Central memory CD4-positive, alpha-beta T cell (primary cell): ENCODE measurements around the gene CHI3L1.

Source experiments
- DNase-seq: peaks from one replicate; pipeline ENCODE4 v3.0.0; 2022

Gene CHI3L1

GRCh38 chr1:203204756-203205155, 18.3 kb upstream of the CHI3L1 start:
- DNase-seq, result no peak

- DNase-seq, result no peak
Observed at GRCh38 chr1:203202431-203203245, 16.1 kb upstream of the CHI3L1 start.

GRCh38 chr1:203201516-203202205, 15.2 kb upstream of the CHI3L1 start:
- no peak for DNase-seq

- DNase-seq, result no peak
Observed at GRCh38 chr1:203200916-203201315, 14.4 kb upstream of the CHI3L1 start.

GRCh38 chr1:203199816-203200571, 13.5 kb upstream of the CHI3L1 start:
- DNase-seq, result no peak

- DNase-seq, result no peak
Observed at GRCh38 chr1:203199481-203199815, 12.9 kb upstream of the CHI3L1 start.

- no peak for DNase-seq
Observed at GRCh38 chr1:203199002-203199401, 12.5 kb upstream of the CHI3L1 start.

GRCh38 chr1:203197625-203198024, 11.1 kb upstream of the CHI3L1 start:
- DNase-seq, result no peak

GRCh38 chr1:203196371-203196770, 9.9 kb upstream of the CHI3L1 start:
- DNase-seq, result no peak

- DNase-seq, result no peak
Observed at GRCh38 chr1:203190949-203191348, 4.4 kb upstream of the CHI3L1 start.

GRCh38 chr1:203189951-203190352, 3.4 kb upstream of the CHI3L1 start:
- DNase-seq, result no peak

- DNase-seq, result no peak
Observed at GRCh38 chr1:203188686-203189232, 2.3 kb upstream of the CHI3L1 start.

- no peak for DNase-seq
Observed at GRCh38 chr1:203187689-203188264, 1.3 kb upstream of the CHI3L1 start.

GRCh38 chr1:203187304-203187685, 791 bp upstream of the CHI3L1 start:
- no peak for DNase-seq

GRCh38 chr1:203186091-203186445, 436 bp downstream of the CHI3L1 start:
- DNase-seq, result no peak

GRCh38 chr1:203185585-203185984, 919 bp downstream of the CHI3L1 start:
- no peak for DNase-seq

- no peak for DNase-seq
Observed at GRCh38 chr1:203185061-203185461, 1.4 kb downstream of the CHI3L1 start.

- no peak for DNase-seq
Observed at GRCh38 chr1:203184467-203184866, 2.0 kb downstream of the CHI3L1 start.

- DNase-seq, result no peak
Observed at GRCh38 chr1:203183828-203184227, 2.7 kb downstream of the CHI3L1 start.

- no peak for DNase-seq
Observed at GRCh38 chr1:203182387-203182953, 4.0 kb downstream of the CHI3L1 start.

GRCh38 chr1:203181586-203182386, 4.7 kb downstream of the CHI3L1 start:
- no peak for DNase-seq
